Neural cell (in vitro differentiated cells): Measurements from ENCODE around the gene SNX21. TPM values are rescaled to one million over a fixed set of nuclear protein-coding genes. Genes with fewer than 3 reads are reported as not detected.

Experiments
- H2AFZ ChIP-seq: fragments of 200-600, 300-800 bp; sonication (generic), shearing (Covaris generic); 2 replicates; pipeline ENCODE4 v1.6.0; 2014; ENCODE audit warnings: low read depth, mild to moderate bottlenecking, antibody characterized with exemption, low read length, moderate library complexity
- H3F3A ChIP-seq: fragments of 200-600 bp; shearing (Covaris generic); 2 replicates; pipeline ENCODE4 v1.6.1; 2016; ENCODE audit warnings: mild to moderate bottlenecking, moderate library complexity, mixed read lengths, antibody characterized with exemption, low read length; ENCODE audit not compliant: insufficient read depth, poor library complexity, severe bottlenecking
- H3K27ac ChIP-seq: fragments of 200-600, 300-800 bp; sonication (generic), shearing (Covaris generic); 2 replicates; pipeline ENCODE4 v1.5.1; 2014; ENCODE audit warnings: mild to moderate bottlenecking, low read length, moderate library complexity
- H3K27me3 ChIP-seq: fragments of 300-800, 200-600 bp; sonication (generic), shearing (Covaris generic); 2 replicates; pipeline ENCODE4 v1.6.0; 2014; ENCODE audit warnings: mild to moderate bottlenecking, low read depth, low read length, moderate library complexity; ENCODE audit not compliant: insufficient read depth
- H3K36me3 ChIP-seq: fragments of 300-800, 200-600 bp; sonication (generic), shearing (Covaris generic); 2 replicates; pipeline ENCODE4 v1.5.1; 2014; ENCODE audit warnings: mild to moderate bottlenecking, antibody characterized with exemption, low read length, moderate library complexity; ENCODE audit not compliant: insufficient read depth
- H3K4me2 ChIP-seq: fragments of 300-800, 200-600 bp; sonication (generic), shearing (Covaris generic); 2 replicates; pipeline ENCODE4 v1.6.0; 2014; ENCODE audit warnings: mild to moderate bottlenecking, low read length
- H3K4me3 ChIP-seq: fragments of 300-800, 200-600 bp; sonication (generic), shearing (Covaris generic); 2 replicates; pipeline ENCODE4 v1.5.1; 2014; ENCODE audit warnings: mild to moderate bottlenecking, low read length, moderate library complexity
- H3K79me2 ChIP-seq: fragments of 200-600 bp; shearing (Covaris generic); replicated peaks from 2 replicates; pipeline ENCODE4 v1.6.0; 2014; ENCODE audit warnings: mild to moderate bottlenecking, low read length, moderate library complexity; ENCODE audit not compliant: insufficient read depth
- H3K9ac ChIP-seq: fragments of 300-800, 200-600 bp; sonication (generic), shearing (Covaris generic); 2 replicates; pipeline ENCODE4 v1.6.1; 2016; ENCODE audit warnings: mild to moderate bottlenecking, low read length, mixed read lengths
- H3K9me2 ChIP-seq: fragments of 200-600 bp; shearing (Covaris generic); 2 replicates; pipeline ENCODE4 v1.6.1; 2016; ENCODE audit warnings: mild to moderate bottlenecking, low read length, mixed read lengths; ENCODE audit not compliant: insufficient read depth
- H3K9me3 ChIP-seq: fragments of 200-600, 300-800 bp; sonication (generic), shearing (Covaris generic); 2 replicates; pipeline ENCODE4 v1.6.1; 2016; ENCODE audit warnings: mild to moderate bottlenecking, mixed run types, low read length, moderate library complexity, mixed read lengths
- H4K20me1 ChIP-seq: fragments of 200-600 bp; shearing (Covaris generic); 2 replicates; pipeline ENCODE4 v1.6.1; 2016; ENCODE audit warnings: mild to moderate bottlenecking, mixed run types; ENCODE audit not compliant: insufficient read depth
- CTCF ChIP-seq: fragments of 450-650 bp; IDR thresholded peaks from 2 replicates; pipeline ENCODE4 v1.5.1; 2014; ENCODE audit warnings: antibody characterized with exemption, mild to moderate bottlenecking, moderate library complexity; ENCODE audit not compliant: poor library complexity, severe bottlenecking
- EP300 ChIP-seq: fragments of 450-650 bp; conservative IDR thresholded peaks from 2 replicates; pipeline ENCODE4 v1.6.1; 2014; ENCODE audit warnings: antibody characterized with exemption, mild to moderate bottlenecking, moderate library complexity; ENCODE audit not compliant: poor library complexity, severe bottlenecking
- EZH2 ChIP-seq: fragments of 200-600, 300-800 bp; shearing (Covaris generic), sonication (generic); IDR thresholded peaks from 2 replicates; pipeline ENCODE4 v1.6.1; 2014; ENCODE audit warnings: antibody characterized with exemption, low read length, borderline replicate concordance, mild to moderate bottlenecking; ENCODE audit not compliant: insufficient read depth, poor library complexity, severe bottlenecking
- MXI1 ChIP-seq: fragments of 450-650 bp; conservative IDR thresholded peaks from 2 replicates; pipeline ENCODE4 v1.6.1; 2014; ENCODE audit warnings: antibody characterized with exemption, mild to moderate bottlenecking; ENCODE audit not compliant: poor library complexity, severe bottlenecking
- POLR2AphosphoS5 ChIP-seq: IDR thresholded peaks from 2 replicates; pipeline ENCODE4 v1.6.1; 2012
- RAD21 ChIP-seq: fragments of 450-650 bp; conservative IDR thresholded peaks from 2 replicates; pipeline ENCODE4 v1.6.1; 2014; ENCODE audit warnings: antibody characterized with exemption, mild to moderate bottlenecking, moderate library complexity
- REST ChIP-seq: IDR thresholded peaks from 2 replicates; pipeline ENCODE4 v1.6.1; 2012; ENCODE audit warnings: borderline replicate concordance
- SMC3 ChIP-seq: fragments of 450-650 bp; conservative IDR thresholded peaks from 2 replicates; pipeline ENCODE4 v1.6.1; 2014; ENCODE audit warnings: antibody characterized with exemption, mild to moderate bottlenecking, moderate library complexity; ENCODE audit not compliant: poor library complexity
- TAF1 ChIP-seq: IDR thresholded peaks from 2 replicates; pipeline ENCODE4 v1.6.1; 2012; ENCODE audit warnings: low read depth
- polyA plus RNA-seq: library from polyadenylated mRNA; depleted of rRNA; stranded (reverse); fragments of >200 nt; gene quantifications from 2 replicates; pipeline ENCODE4 v1.2.3, GENCODE V29; 2014

The SNX21 gene
- polyA plus RNA-seq, 1 donor from 2014 or later, result 7.2 TPM

GRCh38 chr20:45850926-45851325 lies 17.3 kb downstream of the SNX21 start:
- H3K27ac ChIP-seq, result no peak overlapping the region
- peaks cover 3% of the 10 kb centered on the region for H3K79me2 ChIP-seq
- TF ChIP-seq MXI1 (no peak), CTCF (no peak), EP300 (no peak), EZH2 (no peak), REST (no peak)
- no peak overlapping the region for H3K4me3 ChIP-seq
- no peak overlapping the region for H2AFZ ChIP-seq
- H3K4me2 ChIP-seq, result no peak overlapping the region
- H3F3A ChIP-seq, result no peaks in the 10 kb centered on the region
- no peaks in the 10 kb centered on the region for H3K36me3 ChIP-seq
- H3K9me2 ChIP-seq, result no peaks in the 10 kb centered on the region
- no peaks in the 10 kb centered on the region for H3K9me3 ChIP-seq
- no peak overlapping the region for H3K9ac ChIP-seq
- no peaks in the 10 kb centered on the region for H4K20me1 ChIP-seq
- no peaks in the 10 kb centered on the region for H3K27me3 ChIP-seq

DNA sequence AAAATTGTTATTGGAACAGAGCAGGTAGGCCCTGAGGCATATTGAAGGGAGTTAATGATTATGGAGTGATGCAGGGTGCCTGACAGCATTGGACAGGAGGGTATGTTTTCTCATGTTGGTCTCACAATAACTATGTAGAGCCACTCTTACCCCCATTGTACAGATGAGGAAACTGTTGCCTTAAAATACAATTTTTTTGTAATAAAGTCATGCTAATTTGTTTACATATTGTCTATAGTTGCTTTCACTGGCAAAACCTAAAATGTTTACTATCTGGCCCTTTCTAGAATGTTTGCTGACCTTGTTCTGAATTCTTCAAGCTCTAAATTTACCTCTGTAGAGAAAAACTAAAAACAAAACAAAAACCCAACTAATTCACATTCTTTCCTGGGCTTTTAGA lies 17.9 kb downstream of the SNX21 start:
- no peaks in the 10 kb centered on the region for H4K20me1 ChIP-seq
- H3K4me2 ChIP-seq, result no peak overlapping the region
- H3F3A ChIP-seq, result no peaks in the 10 kb centered on the region
- H3K9ac ChIP-seq, result no peak overlapping the region
- peaks cover 9% of the 10 kb centered on the region for H3K79me2 ChIP-seq
- H3K36me3 ChIP-seq, result no peaks in the 10 kb centered on the region
- H3K4me3 ChIP-seq, result no peak overlapping the region
- no peak for TF ChIP-seq EP300
- no peak for TF ChIP-seq SMC3
- no peak for TF ChIP-seq REST
- TF ChIP-seq CTCF, result no peak
- no peak for TF ChIP-seq MXI1
- TF ChIP-seq POLR2AphosphoS5, result no peak
- no peak for TF ChIP-seq TAF1
- no peak for TF ChIP-seq EZH2
- TF ChIP-seq RAD21, result no peak
- H3K27me3 ChIP-seq, result no peaks in the 10 kb centered on the region
- H2AFZ ChIP-seq, result no peak overlapping the region
- no peak overlapping the region for H3K27ac ChIP-seq
- no peaks in the 10 kb centered on the region for H3K9me3 ChIP-seq
- H3K9me2 ChIP-seq, result no peaks in the 10 kb centered on the region
